ENCODE data around the gene NOTCH1. TPM values are rescaled to one million over a fixed set of nuclear protein-coding genes. Genes with fewer than 3 reads are reported as not detected.

The NOTCH1 gene
- total and polyA plus RNA-seq, 2 of the 13 experiments (the other 11 are each of a cell fraction or from before 2014, with no cell fraction given): 0.09 to 0.35 TPM

- TF ChIP-seq ZBTB39 (CRISPR knock-in tag; IDR thresholded peaks at IDR 0.05) (no peak), ZSCAN31 (CRISPR knock-in tag; IDR thresholded peaks at IDR 0.05; ENCODE audit: low read depth) (no peak), ZGPAT (CRISPR knock-in tag; IDR thresholded peaks at IDR 0.05) (peak; percentile 55; the same call in 1 of the 2 replicates), BRF2 (CRISPR knock-in tag; IDR thresholded peaks at IDR 0.05) (no peak), ZNF598 (CRISPR knock-in tag; IDR thresholded peaks at IDR 0.05; ENCODE audit: borderline replicate concordance) (no peak), ZNF24 (IDR thresholded peaks at IDR 0.05) (no peak), TRIM22 (IDR thresholded peaks at IDR 0.05) (no peak), ZNF354B (CRISPR knock-in tag; IDR thresholded peaks at IDR 0.05) (no peak), ZNF792 (CRISPR knock-in tag; IDR thresholded peaks at IDR 0.05) (0 out of 2 replicates have a peak, but pooled peaks have one; percentile 47), BHLHE40 (IDR thresholded peaks at IDR 0.05; ENCODE audit: low read length) (peak; percentile 82), ATF7-NPFF (CRISPR knock-in tag; IDR thresholded peaks at IDR 0.05; ENCODE audit: low read depth) (no peak), CSRNP1 (CRISPR knock-in tag; IDR thresholded peaks at IDR 0.05) (0 out of 2 replicates have a peak, but pooled peaks have one; percentile 57), FOXK2 (IDR thresholded peaks at IDR 0.05) (no peak), ZMAT3 (CRISPR knock-in tag; conservative IDR thresholded peaks at IDR 0.05) (peak; percentile 84; the same call in 1 of the 2 replicates), ZNF263 (CRISPR knock-in tag; IDR thresholded peaks at IDR 0.05) (peak; percentile 68; the same call in 1 of the 2 replicates), IRF1 (CRISPR knock-in tag; IDR thresholded peaks at IDR 0.05; ENCODE audit: low read depth) (no peak), EED (CRISPR knock-in tag; IDR thresholded peaks at IDR 0.05) (no peak), GTF3A (CRISPR knock-in tag; conservative IDR thresholded peaks at IDR 0.05) (no peak)
Observed at GRCh38 chr9:136567651-136568287, 21.9 kb upstream of the NOTCH1 start (continued).
